Measurements from ENCODE around the gene PLEKHA8. TPM values are rescaled to one million over a fixed set of nuclear protein-coding genes. Genes with fewer than 3 reads are reported as not detected.

PLEKHA8 gene
- total RNA-seq, 1 experiment from 2014 or later, result 8.4 TPM

DNA sequence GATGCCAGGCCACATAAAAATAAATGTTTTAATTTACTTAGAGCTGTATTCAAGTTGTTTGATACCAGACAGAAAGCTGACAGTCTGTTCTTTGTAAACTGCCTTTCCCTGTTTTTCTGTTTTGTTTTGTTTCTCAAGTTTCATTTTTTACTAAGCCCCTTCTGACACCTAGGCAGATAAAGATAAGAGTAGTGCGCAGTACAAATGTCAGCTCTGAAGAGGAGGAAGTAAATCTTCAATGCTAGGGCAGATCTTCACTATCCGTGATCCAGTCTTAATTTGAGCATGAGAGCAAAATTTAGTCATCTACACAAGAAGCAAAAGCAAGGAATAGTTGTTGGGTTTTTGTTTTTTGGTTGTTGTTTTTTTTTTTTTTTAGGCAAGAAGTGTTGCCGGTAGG is 133.9 kb downstream of the PLEKHA8 start:
- intact Hi-C loops (cut with micrococcal nuclease), result loop anchor here (1.0 to 10.0 kb wide), 3 partner anchors 19 to 400 kb away; partner anchors contain the start of gene GGCT
- peak overlapping the region; percentile 68; the same call in 1 of the 2 replicates for H2AFZ ChIP-seq (ENCODE audit: low read length)
- peaks cover 54% of the 10 kb centered on the region for H3K4me1 ChIP-seq (ENCODE audit: insufficient read depth, low read length)
- H3K9me3 ChIP-seq (ENCODE audit: low read length), result no peaks in the 10 kb centered on the region
- peak overlapping the region; percentile 82 for H3K4me2 ChIP-seq (ENCODE audit: low read length)
- POLR2A ChIA-PET (ENCODE audit: unreplicated experiment), result no interaction called here
- no TSS peak for BruUV-seq (replicated peaks)
- ATAC-seq (no peak), DNase-seq (no peak)
- H3K27ac ChIP-seq (ENCODE audit: low read length), result no peak overlapping the region
- H4K20me1 ChIP-seq (ENCODE audit: low read length), result no peaks in the 10 kb centered on the region
- H3K36me3 ChIP-seq (ENCODE audit: low read depth, low read length), result no peaks in the 10 kb centered on the region
- TF ChIP-seq, protein P1, sequence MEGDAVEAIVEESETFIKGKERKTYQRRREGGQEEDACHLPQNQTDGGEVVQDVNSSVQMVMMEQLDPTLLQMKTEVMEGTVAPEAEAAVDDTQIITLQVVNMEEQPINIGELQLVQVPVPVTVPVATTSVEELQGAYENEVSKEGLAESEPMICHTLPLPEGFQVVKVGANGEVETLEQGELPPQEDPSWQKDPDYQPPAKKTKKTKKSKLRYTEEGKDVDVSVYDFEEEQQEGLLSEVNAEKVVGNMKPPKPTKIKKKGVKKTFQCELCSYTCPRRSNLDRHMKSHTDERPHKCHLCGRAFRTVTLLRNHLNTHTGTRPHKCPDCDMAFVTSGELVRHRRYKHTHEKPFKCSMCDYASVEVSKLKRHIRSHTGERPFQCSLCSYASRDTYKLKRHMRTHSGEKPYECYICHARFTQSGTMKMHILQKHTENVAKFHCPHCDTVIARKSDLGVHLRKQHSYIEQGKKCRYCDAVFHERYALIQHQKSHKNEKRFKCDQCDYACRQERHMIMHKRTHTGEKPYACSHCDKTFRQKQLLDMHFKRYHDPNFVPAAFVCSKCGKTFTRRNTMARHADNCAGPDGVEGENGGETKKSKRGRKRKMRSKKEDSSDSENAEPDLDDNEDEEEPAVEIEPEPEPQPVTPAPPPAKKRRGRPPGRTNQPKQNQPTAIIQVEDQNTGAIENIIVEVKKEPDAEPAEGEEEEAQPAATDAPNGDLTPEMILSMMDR (conservative IDR thresholded peaks at IDR 0.05; ENCODE audit: low read depth, low read length), result no peak
- H3F3A ChIP-seq (ENCODE audit: low read length, unreplicated experiment), result no peaks in the 10 kb centered on the region
- H3K9me2 ChIP-seq (replicated peaks; ENCODE audit: low read length), result no peaks in the 10 kb centered on the region
- no peaks in the 10 kb centered on the region for H3K27me3 ChIP-seq (ENCODE audit: low read length)
- CTCF ChIA-PET, result no interaction called here
- no peak overlapping the region for H3K9ac ChIP-seq (ENCODE audit: low read length)
- H3K4me3 ChIP-seq (ENCODE audit: low read length), result peak overlapping the region; percentile 56; the same call in 1 of the 2 replicates
- H3K79me2 ChIP-seq (ENCODE audit: low read length), result no peaks in the 10 kb centered on the region

- DNase-seq (peak; percentile 72), ATAC-seq (peak; percentile 83)
- ChIA-PET POLR2A (ENCODE audit: unreplicated experiment) (no interaction called here), CTCF (no interaction called here)
- Histone ChIP-seq H3K79me2 (ENCODE audit: low read length) (no peaks in the 10 kb centered on the region), H3F3A (ENCODE audit: low read length, unreplicated experiment) (no peaks in the 10 kb centered on the region), H3K4me2 (ENCODE audit: low read length) (peak overlapping the region; percentile 82), H3K9ac (ENCODE audit: low read length) (no peak overlapping the region), H3K27me3 (ENCODE audit: low read length) (no peaks in the 10 kb centered on the region), H3K9me3 (ENCODE audit: low read length) (no peaks in the 10 kb centered on the region), H3K4me3 (ENCODE audit: low read length) (peak overlapping the region; percentile 56), H3K4me1 (ENCODE audit: insufficient read depth, low read length) (peaks cover 54% of the 10 kb centered on the region), H3K9me2 (replicated peaks; ENCODE audit: low read length) (no peaks in the 10 kb centered on the region), H4K20me1 (ENCODE audit: low read length) (no peaks in the 10 kb centered on the region), H3K36me3 (ENCODE audit: low read depth, low read length) (no peaks in the 10 kb centered on the region), H3K27ac (ENCODE audit: low read length) (no peak overlapping the region), H2AFZ (ENCODE audit: low read length) (peak overlapping the region; percentile 68)
- TF ChIP-seq EZH2phosphoT487 (IDR thresholded peaks at IDR 0.05; ENCODE audit: borderline replicate concordance, low read length), result no peak
- TF ChIP-seq, protein P1 (conservative IDR thresholded peaks at IDR 0.05; ENCODE audit: low read depth, low read length), result no peak
- no peak for TF ChIP-seq EZH2 (IDR thresholded peaks at IDR 0.05; ENCODE audit: low read length, unreplicated experiment)
- no TSS peak for BruUV-seq (replicated peaks)
- intact Hi-C loops (cut with micrococcal nuclease), result loop anchor here (1.0 to 10.0 kb wide), 3 partner anchors 19 to 400 kb away; partner anchors contain the start of gene GGCT
Observed at GRCh38 chr7:30162622-30163124, 134.5 kb downstream of the PLEKHA8 start.

DNA sequence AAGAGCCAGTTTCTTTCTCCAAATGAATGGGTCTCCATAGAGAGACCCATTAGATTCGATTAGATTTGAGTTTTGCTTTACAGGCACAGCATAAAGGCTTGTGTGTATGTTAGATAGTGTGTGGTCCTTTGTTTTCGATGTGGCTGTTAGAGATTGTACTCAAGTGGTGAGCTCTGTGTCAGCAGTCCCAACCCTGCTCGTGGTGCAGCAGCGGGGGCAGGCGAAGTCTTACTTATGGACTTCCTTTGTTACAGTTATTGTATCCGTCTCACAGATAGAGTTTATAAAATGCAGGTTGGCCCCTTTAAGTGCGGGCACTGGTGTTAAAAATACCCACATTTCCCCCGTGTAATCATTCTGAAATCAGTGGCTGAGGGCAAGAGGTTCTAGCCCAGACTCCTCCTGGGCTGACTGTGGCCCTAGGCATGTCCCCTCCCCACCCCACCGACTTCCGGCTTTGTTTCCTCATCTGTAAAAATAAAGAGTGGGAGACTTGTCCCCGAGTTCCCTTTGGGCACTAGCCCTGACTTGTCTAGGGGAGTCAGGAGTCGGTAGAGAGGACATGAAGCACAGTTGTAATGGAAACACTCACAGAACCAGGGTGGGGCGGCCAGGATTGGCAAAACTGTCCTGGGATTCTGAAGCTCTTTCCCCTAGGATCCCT is 135.2 kb downstream of the PLEKHA8 start:
- Histone ChIP-seq H3F3A (ENCODE audit: low read length, unreplicated experiment) (no peaks in the 10 kb centered on the region), H3K27me3 (ENCODE audit: low read length) (no peaks in the 10 kb centered on the region), H3K9ac (ENCODE audit: low read length) (no peak overlapping the region), H3K4me2 (ENCODE audit: low read length) (peak overlapping the region; percentile 82), H3K9me3 (ENCODE audit: low read length) (no peaks in the 10 kb centered on the region), H3K4me3 (ENCODE audit: low read length) (peak overlapping the region; percentile 56; the same call in 1 of the 2 replicates), H3K27ac (ENCODE audit: low read length) (no peak overlapping the region), H3K36me3 (ENCODE audit: low read depth, low read length) (no peaks in the 10 kb centered on the region), H3K9me2 (replicated peaks; ENCODE audit: low read length) (no peaks in the 10 kb centered on the region), H4K20me1 (ENCODE audit: low read length) (no peaks in the 10 kb centered on the region), H2AFZ (ENCODE audit: low read length) (no peak overlapping the region), H3K4me1 (ENCODE audit: insufficient read depth, low read length) (peaks cover 54% of the 10 kb centered on the region), H3K79me2 (ENCODE audit: low read length) (no peaks in the 10 kb centered on the region)
- DNase-seq (no peak), ATAC-seq (no peak)
- CTCF ChIA-PET, result interaction anchor here (1.4 kb wide), 1 partner anchor 189 kb away, joined by 4 read pairs; no protein-coding TSS in a partner anchor
- POLR2A ChIA-PET (ENCODE audit: unreplicated experiment), result no interaction called here
- no peak for TF ChIP-seq EZH2phosphoT487 (IDR thresholded peaks at IDR 0.05; ENCODE audit: borderline replicate concordance, low read length)
- TF ChIP-seq, protein P1 (conservative IDR thresholded peaks at IDR 0.05; ENCODE audit: low read depth, low read length), result no peak
- intact Hi-C loops (cut with micrococcal nuclease), result loop anchor here (5.0 to 10.0 kb wide), 2 partner anchors 341 to 399 kb away; partner anchors contain the start of gene GGCT
- BruUV-seq (replicated peaks), result no TSS peak

All from PC-3 (cell line).